H1 (cell line): ENCODE data around the gene ASCC2. TPM values are rescaled to one million over a fixed set of nuclear protein-coding genes. Genes with fewer than 3 reads are reported as not detected.

Source experiments
- CTCF ChIA-PET: fragments of 300-600 bp; sonication (Branson Sonifier 250); formaldehyde crosslinking; loops from one replicate; lab custom pipeline; 2021; ENCODE audit not compliant: partially characterized antibody; lab: Charles Lee
- POLR2A ChIA-PET: fragments of 300-600 bp; sonication (Branson Sonifier 250); formaldehyde crosslinking; loops from one replicate; lab custom pipeline; 2021; ENCODE audit warnings: inconsistent platforms; ENCODE audit not compliant: partially characterized antibody; lab: Charles Lee
- DNase-seq, 2 experiments: peaks; one replicate each; pipeline versions ENCODE4 v3.0.0 to v3.0.0-alpha.2; 2010 to 2022; ENCODE audit warnings: low spot score in 2 of 2, low read depth in 1 of 2, mixed read lengths in 1 of 2
- FAIRE-seq: peaks from 2 replicates; lab custom pipeline; 2011; peaks lifted over from hg19 to GRCh38; lab: Jason Lieb, UNC
- H2AFZ ChIP-seq: 2 replicates; pipeline ENCODE4 v1.8.1; 2012; ENCODE audit warnings: low read length, inconsistent platforms
- H2AK5ac ChIP-seq: 2 replicates; pipeline ENCODE4 v1.6.1; 2013; ENCODE audit warnings: low read depth, low read length
- H2BK120ac ChIP-seq: replicated peaks from 2 replicates; pipeline ENCODE3; 2013; ENCODE audit warnings: low read depth, low read length, inconsistent platforms
- H2BK12ac ChIP-seq: 2 replicates; pipeline ENCODE4 v1.6.1; 2013; ENCODE audit warnings: low read depth, low read length
- H2BK15ac ChIP-seq: 2 replicates; pipeline ENCODE4 v1.6.1; 2013; ENCODE audit warnings: low read length
- H2BK20ac ChIP-seq: 2 replicates; pipeline ENCODE4 v1.6.1; 2013; ENCODE audit warnings: low read length
- H2BK5ac ChIP-seq: 2 replicates; pipeline ENCODE4 v1.6.1; 2013; ENCODE audit warnings: low read depth, low read length
- H3K14ac ChIP-seq: 2 replicates; pipeline ENCODE4 v1.6.1; 2013; ENCODE audit warnings: inconsistent platforms; ENCODE audit not compliant: insufficient read length
- H3K18ac ChIP-seq: 2 replicates; pipeline ENCODE4 v1.6.1; 2013; ENCODE audit warnings: low read length; ENCODE audit errors: extremely low read depth
- H3K23ac ChIP-seq: 2 replicates; pipeline ENCODE4 v1.6.1; 2013; ENCODE audit warnings: inconsistent platforms; ENCODE audit not compliant: insufficient read length
- H3K23me2 ChIP-seq: 2 replicates; pipeline ENCODE4 v1.6.1; 2013; ENCODE audit warnings: low read depth, low read length
- H3K27ac ChIP-seq: 2 replicates; pipeline ENCODE4 v1.6.1; 2011; ENCODE audit warnings: low read depth, low read length, inconsistent platforms
- H3K27me3 ChIP-seq, 4 experiments: replicated peaks in 1 of 4; 1 replicate in 1 of 4; 2 replicates in 3 of 4; pipeline versions ENCODE4 v1.6.1 to v1.8.1; 2011 to 2013; ENCODE audit warnings: low read length in 3 of 4, mild to moderate bottlenecking in 3 of 4, inconsistent platforms in 2 of 4, mixed read lengths in 2 of 4, moderate library complexity in 1 of 4; ENCODE audit not compliant: control insufficient read depth in 3 of 4, insufficient read depth in 3 of 4; ENCODE audit errors: extremely low read depth in 1 of 4
- H3K36me3 ChIP-seq, 4 experiments: 2 replicates each; pipeline versions ENCODE4 v1.6.1 to v1.8.1; 2011 to 2013; ENCODE audit warnings: mild to moderate bottlenecking in 4 of 4, low read length in 3 of 4, moderate library complexity in 2 of 4, control low read depth in 1 of 4, inconsistent platforms in 1 of 4; ENCODE audit not compliant: insufficient read depth in 4 of 4, control insufficient read depth in 2 of 4
- H3K4ac ChIP-seq: replicated peaks from 2 replicates; pipeline ENCODE3; 2013; ENCODE audit warnings: low read length, low read depth, mixed read lengths, inconsistent platforms; ENCODE audit not compliant: insufficient read length
- H3K4me1 ChIP-seq, 4 experiments: replicated peaks in 1 of 4; 1 replicate in 1 of 4; 2 replicates in 3 of 4; pipeline versions ENCODE4 v1.6.1 to v1.8.1; 2011 to 2013; ENCODE audit warnings: low read length in 3 of 4, inconsistent platforms in 2 of 4, mixed read lengths in 1 of 4; ENCODE audit not compliant: insufficient read depth in 4 of 4, control insufficient read depth in 3 of 4
- H3K4me2 ChIP-seq, 2 experiments: 2 replicates each; pipeline versions ENCODE4 v1.6.1 to v1.8.1; 2011 to 2013; ENCODE audit warnings: low read depth in 2 of 2, low read length in 2 of 2, control low read depth in 1 of 2, inconsistent platforms in 1 of 2, mild to moderate bottlenecking in 1 of 2; ENCODE audit not compliant: insufficient read depth in 1 of 2
- H3K4me3 ChIP-seq, 4 experiments: fragments of 200-600, 300-600 bp in 1 of 4; sonication (generic), shearing (Covaris generic), sonication (Bioruptor Twin) in 1 of 4; 2 replicates each; pipeline versions ENCODE4 v1.5.1 to v1.8.1; 2011 to 2016; ENCODE audit warnings: low read length in 4 of 4, low read depth in 3 of 4, control low read depth in 2 of 4, inconsistent platforms in 2 of 4, mild to moderate bottlenecking in 2 of 4, mixed read lengths in 1 of 4, moderate library complexity in 1 of 4; ENCODE audit not compliant: insufficient read depth in 2 of 4; ENCODE audit errors: extremely low read depth in 1 of 4
- H3K56ac ChIP-seq: replicated peaks from 2 replicates; pipeline ENCODE3; 2013; ENCODE audit warnings: low read depth, mild to moderate bottlenecking, mixed read lengths, low read length, inconsistent platforms; ENCODE audit not compliant: insufficient read length
- H3K79me1 ChIP-seq: 2 replicates; pipeline ENCODE4 v1.6.1; 2013; ENCODE audit warnings: low read depth, low read length, control low read depth
- H3K79me2 ChIP-seq, 2 experiments: 2 replicates each; pipeline versions ENCODE4 v1.6.1 to v1.8.1; 2012 to 2013; ENCODE audit warnings: low read length in 2 of 2, mild to moderate bottlenecking in 2 of 2, inconsistent platforms in 1 of 2; ENCODE audit not compliant: insufficient read depth in 2 of 2, control insufficient read depth in 1 of 2
- H3K9ac ChIP-seq, 4 experiments: replicated peaks in 1 of 4; 1 replicate in 1 of 4; 2 replicates in 3 of 4; pipeline versions ENCODE4 v1.6.1 to v1.8.1; 2011 to 2013; ENCODE audit warnings: low read depth in 3 of 4, low read length in 3 of 4, control low read depth in 2 of 4, mild to moderate bottlenecking in 2 of 4, moderate library complexity in 2 of 4, inconsistent platforms in 1 of 4; ENCODE audit errors: extremely low read depth in 1 of 4
- H3K9me3 ChIP-seq, 2 experiments: 2 replicates each; pipeline versions ENCODE4 v1.6.1 to v1.8.1; 2012 to 2013; ENCODE audit warnings: mild to moderate bottlenecking in 2 of 2, moderate library complexity in 2 of 2, control low read depth in 1 of 2, inconsistent platforms in 1 of 2, low read depth in 1 of 2, low read length in 1 of 2, mixed read lengths in 1 of 2; ENCODE audit not compliant: insufficient read depth in 2 of 2
- H4K20me1 ChIP-seq, 2 experiments: replicated peaks in 1 of 2; 2 replicates each; pipeline versions ENCODE3 to v1.8.1; 2011 to 2013; ENCODE audit warnings: inconsistent platforms in 2 of 2, low read length in 2 of 2, mild to moderate bottlenecking in 1 of 2; ENCODE audit not compliant: insufficient read depth in 2 of 2, control insufficient read depth in 1 of 2
- H4K5ac ChIP-seq: 2 replicates; pipeline ENCODE4 v1.6.1; 2013; ENCODE audit warnings: low read length, low read depth, mixed read lengths, inconsistent platforms; ENCODE audit not compliant: insufficient read length
- H4K8ac ChIP-seq: 2 replicates; pipeline ENCODE4 v1.8.0; 2013; ENCODE audit warnings: mild to moderate bottlenecking, moderate library complexity, low read length, inconsistent platforms; ENCODE audit not compliant: insufficient read depth; ENCODE audit errors: extremely low read depth
- H4K91ac ChIP-seq: replicated peaks from 2 replicates; pipeline ENCODE3; 2013; ENCODE audit warnings: low read length, mixed read lengths, inconsistent platforms; ENCODE audit not compliant: insufficient read length
- KDM1A ChIP-seq: fragments of 200-600, 300-600 bp; sonication (generic); IDR thresholded peaks from 2 replicates; pipeline ENCODE4 v1.7.1; 2016; ENCODE audit warnings: mild to moderate bottlenecking, low read length, borderline replicate concordance
- POLR2A ChIP-seq, 2 experiments: IDR thresholded peaks; 1 replicate in 1 of 2; 2 replicates in 1 of 2; pipeline ENCODE4 v1.6.1; 2011; ENCODE audit warnings: low read depth in 2 of 2, low read length in 2 of 2, mild to moderate bottlenecking in 2 of 2; ENCODE audit errors: control extremely low read depth in 1 of 2
- TAF1 ChIP-seq: IDR thresholded peaks from 2 replicates; pipeline ENCODE4 v1.6.1; 2011; ENCODE audit warnings: mild to moderate bottlenecking, low read depth, low read length
- whole genome bisulfite sequencing, 2 experiments: shearing (Covaris generic) in 1 of 2; methylation state at CpG; one replicate each; pipeline versions ENCODE4 v1.1.6 to v1.1.7; 2013 to 2015; ENCODE audit warnings: low lambda C conversion rate in 2 of 2, mixed read lengths in 2 of 2, inconsistent platforms in 1 of 2, low coverage in 1 of 2, missing lambda C conversion rate in 1 of 2; ENCODE audit not compliant: insufficient replicate concordance in 2 of 2, insufficient coverage in 1 of 2, insufficient read length in 1 of 2; ENCODE audit errors: extremely low coverage in 1 of 2, missing lambda C conversion rate in 1 of 2; 5-methylcytosine and 5-hydroxymethylcytosine counted together
- polyA plus RNA-seq, 7 experiments: library from polyadenylated mRNA; depleted of rRNA in 3 of 7; stranded (reverse) in 5 of 7; unstranded in 2 of 7; fragments of >200 nt in 5 of 7; fragments of 200-250 nt in 2 of 7; gene quantifications; 1 replicate in 5 of 7; 2 replicates in 1 of 7; 4 replicates in 1 of 7; pipeline versions ENCODE4 v1.2.1 to v1.2.3, GENCODE V29; 2011 to 2013; ENCODE audit warnings: missing spikeins in 2 of 7, mixed read lengths in 2 of 7
- total RNA-seq: library from RNA; stranded (reverse); fragmentation: NEBNext Ultra II Directional; extraction: Animal tissue kit (Norgen Biotek cat#: 25700); gene quantifications from 2 replicates; pipeline ENCODE4 v1.2.1, GENCODE V29; 2021

The ASCC2 gene
- total and polyA plus RNA-seq, 2 of the 8 experiments (the other 6 are each of a cell fraction or from before 2014, with no cell fraction given) = 35.0 to 35.8 TPM

DNA sequence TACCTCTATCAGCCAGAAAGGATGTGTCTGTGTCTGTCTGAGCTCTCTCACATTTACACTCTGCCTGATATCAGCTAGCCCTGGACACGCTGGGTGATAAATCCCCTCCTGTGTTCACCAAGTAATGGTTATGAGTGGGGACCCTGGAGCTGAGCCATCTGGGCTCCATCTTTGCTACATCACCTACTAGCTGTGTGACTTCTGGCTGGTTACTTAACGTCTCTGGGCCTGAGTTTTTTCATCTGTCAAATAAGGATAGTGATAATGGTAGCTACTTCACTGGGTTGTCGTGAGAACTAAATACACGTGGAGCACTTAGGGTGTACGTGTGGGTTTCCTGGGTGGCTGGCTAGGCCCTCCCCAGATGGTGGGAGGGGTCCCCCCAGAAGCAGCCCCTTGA is 48.0 kb downstream of the ASCC2 start:
- H2BK12ac ChIP-seq = no peak overlapping the region
- H4K5ac ChIP-seq = no peak overlapping the region
- H2BK5ac ChIP-seq = no peak overlapping the region
- H2AFZ ChIP-seq = no peak overlapping the region
- no peak overlapping the region for H2BK20ac ChIP-seq
- no peak overlapping the region for H3K14ac ChIP-seq
- no peaks in the 10 kb centered on the region for H3K79me2 ChIP-seq
- no peak overlapping the region for H4K91ac ChIP-seq
- TF ChIP-seq TAF1 (no peak), KDM1A (0 out of 2 replicates have a peak, but pooled peaks have one; percentile 67), POLR2A (IDR thresholded peaks at IDR 0.05; ENCODE audit: control extremely low read depth in 1 of 2, low read depth in 2 of 2, low read length in 2 of 2) (no peak)
- H3K4me2 ChIP-seq = no peak overlapping the region
- peaks cover 0 to 3% of the 10 kb centered on the region in 2 experiments for H4K20me1 ChIP-seq
- FAIRE-seq (no peak), DNase-seq (no peak)
- H2AK5ac ChIP-seq = no peak overlapping the region
- no peaks in the 10 kb centered on the region for H3K9me3 ChIP-seq
- no peaks in the 10 kb centered on the region for H3K23me2 ChIP-seq
- no peaks in the 10 kb centered on the region; a peak in 1 of 7 replicates for H3K4me1 ChIP-seq
- H3K18ac ChIP-seq = no peak overlapping the region
- H3K9ac ChIP-seq = 0 out of 7 replicates have a peak overlapping the region, but pooled peaks of 1 of the 4 experiments have one; percentile 21
- no peak overlapping the region for H3K27ac ChIP-seq
- H2BK15ac ChIP-seq = no peak overlapping the region
- WGBS, 2 experiments = 91% methylated on average over 5 of the region's 5 CpGs; no CpG with 5 or more reads in 1 of the 2 experiments
- no peaks in the 10 kb centered on the region for H3K27me3 ChIP-seq
- no peak overlapping the region for H3K4me3 ChIP-seq
- peaks cover 0 to 32% (median 5%) of the 10 kb centered on the region in 4 experiments; a peak in 5 of 8 replicates for H3K36me3 ChIP-seq
- no peak overlapping the region for H4K8ac ChIP-seq
- H2BK120ac ChIP-seq = no peak overlapping the region
- H3K79me1 ChIP-seq = no peaks in the 10 kb centered on the region
- H3K23ac ChIP-seq = no peak overlapping the region
- no peak overlapping the region for H3K56ac ChIP-seq
- ChIA-PET CTCF (interaction anchor here (0.5 to 2.8 kb wide), 7 partner anchors 18 to 569 kb away, joined by 3 to 9 read pairs (median 3); no protein-coding TSS in a partner anchor), POLR2A (interaction anchor here (1.1 kb wide), 1 partner anchor 17 kb away, joined by 3 read pairs; no protein-coding TSS in a partner anchor)
- H3K4ac ChIP-seq = no peak overlapping the region
